HEK293 (cell line): ENCODE data around the gene POFUT2.

Source experiments
- CTCF ChIA-PET: fragments of 350-600 bp; formaldehyde crosslinking; extraction: SDS; loops from one replicate; lab custom pipeline; 2021; ENCODE audit warnings: antibody characterized with exemption; lab: Yijun Ruan, JAX
- POLR2A ChIA-PET: fragments of 300-600 bp; formaldehyde crosslinking; extraction: SDS; loops from one replicate; lab custom pipeline; 2020; ENCODE audit warnings: antibody characterized with exemption, inconsistent platforms; lab: Yijun Ruan, JAX
- H3K27ac ChIP-seq: fragments of 200-500 bp; sonication (Bioruptor generic); 2 replicates; pipeline ENCODE4 v1.5.1; 2014; ENCODE audit warnings: low read depth, low read length, control low read depth, inconsistent platforms; ENCODE audit errors: extremely low read depth
- H3K36me3 ChIP-seq, 2 experiments: fragments of 200-500 bp in 1 of 2; sonication (Bioruptor generic) in 1 of 2; 1 replicate in 1 of 2; 2 replicates in 1 of 2; pipeline ENCODE4 v1.5.1; 2014 to 2017; ENCODE audit warnings: inconsistent platforms in 2 of 2, low read length in 2 of 2; ENCODE audit not compliant: control insufficient read depth in 2 of 2, insufficient read depth in 1 of 2
- H3K4me1 ChIP-seq: fragments of 200-500 bp; sonication (Bioruptor generic); 2 replicates; pipeline ENCODE4 v1.5.1; 2014; ENCODE audit warnings: mild to moderate bottlenecking, low read length, inconsistent platforms; ENCODE audit not compliant: control insufficient read depth, insufficient read depth
- H3K4me3 ChIP-seq: 2 replicates; pipeline ENCODE4 v1.5.1; 2011; ENCODE audit warnings: low read depth, mild to moderate bottlenecking, control low read depth, low read length, moderate library complexity
- H3K9me3 ChIP-seq: fragments of 200-500 bp; sonication (Bioruptor generic); 2 replicates; pipeline ENCODE4 v1.5.1; 2014; ENCODE audit warnings: low read depth, low read length, inconsistent platforms; ENCODE audit not compliant: control insufficient read depth, insufficient read depth
- AEBP2 ChIP-seq: fragments of 450-650 bp; formaldehyde crosslinking; IDR thresholded peaks from 2 replicates; pipeline ENCODE4 v1.5.1; 2016; ENCODE audit warnings: missing biosample characterization, missing genetic modification characterization, borderline replicate concordance
- EGR2 ChIP-seq: fragments of 450-650 bp; formaldehyde crosslinking; IDR thresholded peaks from 2 replicates; pipeline ENCODE4 v1.5.1; 2016; ENCODE audit warnings: low read depth, missing biosample characterization, missing genetic modification characterization
- HOXC10 ChIP-seq: sonication (generic); formaldehyde crosslinking; IDR thresholded peaks from 2 replicates; pipeline ENCODE4 v1.8.1; 2023; ENCODE audit warnings: mild to moderate bottlenecking, missing genetic modification reagents
- KLF10 ChIP-seq: fragments of 450-650 bp; IDR thresholded peaks from 2 replicates; pipeline ENCODE4 v1.5.1; 2018; ENCODE audit warnings: missing biosample characterization, mild to moderate bottlenecking, missing genetic modification characterization
- OVOL3 ChIP-seq: fragments of 450-650 bp; formaldehyde crosslinking; IDR thresholded peaks from 2 replicates; pipeline ENCODE4 v1.5.1; 2016; ENCODE audit warnings: missing biosample characterization, missing genetic modification characterization
- PATZ1 ChIP-seq: fragments of 450-650 bp; formaldehyde crosslinking; IDR thresholded peaks from 2 replicates; pipeline ENCODE4 v1.5.1; 2016; ENCODE audit warnings: missing biosample characterization, missing genetic modification characterization
- PRDM1 ChIP-seq: fragments of 450-650 bp; formaldehyde crosslinking; IDR thresholded peaks from 2 replicates; pipeline ENCODE4; 2016; ENCODE audit warnings: missing biosample characterization, missing genetic modification characterization
- SP7 ChIP-seq: fragments of 450-650 bp; formaldehyde crosslinking; IDR thresholded peaks from 2 replicates; pipeline ENCODE4 v1.5.1; 2016; ENCODE audit warnings: missing biosample characterization, missing genetic modification characterization
- ZBTB49 ChIP-seq: fragments of 450-650 bp; formaldehyde crosslinking; IDR thresholded peaks from 2 replicates; pipeline ENCODE4 v1.5.1; 2016; ENCODE audit warnings: missing biosample characterization, missing genetic modification characterization, low read depth
- ZEB2 ChIP-seq: fragments of 450-650 bp; formaldehyde crosslinking; IDR thresholded peaks from 2 replicates; pipeline ENCODE4 v1.5.1; 2016; ENCODE audit warnings: missing biosample characterization, missing genetic modification characterization
- ZNF223 ChIP-seq: fragments of 450-650 bp; formaldehyde crosslinking; IDR thresholded peaks from 2 replicates; pipeline ENCODE4 v1.5.1; 2016; ENCODE audit warnings: missing biosample characterization, missing genetic modification characterization
- ZNF311 ChIP-seq: fragments of 450-650 bp; formaldehyde crosslinking; IDR thresholded peaks from 2 replicates; pipeline ENCODE4 v1.5.1; 2017; ENCODE audit warnings: missing biosample characterization, missing genetic modification characterization, borderline replicate concordance
- ZNF335 ChIP-seq: fragments of 450-650 bp; formaldehyde crosslinking; conservative IDR thresholded peaks from 2 replicates; pipeline ENCODE4 v1.5.1; 2016; ENCODE audit warnings: missing biosample characterization, missing genetic modification characterization
- ZNF394 ChIP-seq: fragments of 450-650 bp; formaldehyde crosslinking; IDR thresholded peaks from 2 replicates; pipeline ENCODE4 v1.5.1; 2016; ENCODE audit warnings: missing biosample characterization, missing genetic modification characterization, mild to moderate bottlenecking, moderate library complexity, borderline replicate concordance
- ZNF416 ChIP-seq: fragments of 450-650 bp; formaldehyde crosslinking; IDR thresholded peaks from 2 replicates; pipeline ENCODE4 v1.5.1; 2016; ENCODE audit warnings: missing biosample characterization, missing genetic modification characterization
- ZNF449 ChIP-seq: fragments of 450-650 bp; formaldehyde crosslinking; IDR thresholded peaks from 2 replicates; pipeline ENCODE4 v1.5.1; 2017; ENCODE audit warnings: missing biosample characterization, mild to moderate bottlenecking, missing genetic modification characterization, moderate library complexity
- ZNF561 ChIP-seq: fragments of 450-650 bp; IDR thresholded peaks from 2 replicates; pipeline ENCODE4 v1.5.1; 2018; ENCODE audit warnings: missing biosample characterization, missing genetic modification characterization, borderline replicate concordance
- ZNF639 ChIP-seq: fragments of 450-650 bp; formaldehyde crosslinking; IDR thresholded peaks from 2 replicates; pipeline ENCODE4 v1.5.1; 2016; ENCODE audit warnings: missing biosample characterization, missing genetic modification characterization
- ZNF777 ChIP-seq: fragments of 450-650 bp; formaldehyde crosslinking; IDR thresholded peaks from 2 replicates; pipeline ENCODE4 v1.5.1; 2017; ENCODE audit warnings: missing biosample characterization, missing genetic modification characterization, borderline replicate concordance
- ZNF792 ChIP-seq: fragments of 450-650 bp; formaldehyde crosslinking; IDR thresholded peaks from 2 replicates; pipeline ENCODE4 v1.5.1; 2016; ENCODE audit warnings: missing biosample characterization, missing genetic modification characterization
- ZSCAN5A ChIP-seq: fragments of 450-650 bp; formaldehyde crosslinking; IDR thresholded peaks from 2 replicates; pipeline ENCODE4 v1.5.1; 2016; ENCODE audit warnings: missing biosample characterization, missing genetic modification characterization

POFUT2 gene

GRCh38 chr21:45292399-45293219, 4.9 kb upstream of the POFUT2 start (continued):
- no peak for TF ChIP-seq ZNF223 (tag by site-specific recombination)
- peak; percentile 65 for TF ChIP-seq ZNF394 (tag by site-specific recombination)
- peak; percentile 47 for TF ChIP-seq SP7 (tag by site-specific recombination)
- no peak for TF ChIP-seq KLF10 (tag by site-specific recombination)
- TF ChIP-seq ZNF416 (tag by site-specific recombination): no peak
- no peak for TF ChIP-seq ZNF777 (tag by site-specific recombination)
- peak; percentile 96 for TF ChIP-seq PATZ1 (tag by site-specific recombination)
- no peak for TF ChIP-seq ZSCAN5A

GRCh38 chr21:45291613-45292398, 4.1 kb upstream of the POFUT2 start:
- Histone ChIP-seq H3K9me3 (no peaks in the 10 kb centered on the region), H3K27ac (no peak overlapping the region), H3K4me1 (no peaks in the 10 kb centered on the region; the same call in 1 of the 2 replicates), H3K4me3 (no peak overlapping the region), H3K36me3 (peaks cover 0 to 15% of the 10 kb centered on the region in 2 experiments; a peak in 2 of 3 replicates)
- ChIA-PET CTCF (interaction anchor here (0.6 to 4.8 kb wide), 21 partner anchors 12 to 406 kb away, joined by 3 to 52 read pairs (median 4); no protein-coding TSS in a partner anchor), POLR2A (interaction anchor here (0.5 to 1.3 kb wide), 4 partner anchors 17 to 403 kb away, joined by 4 to 7 read pairs (median 5); no protein-coding TSS in a partner anchor)
- TF ChIP-seq ZEB2: no peak
- no peak for TF ChIP-seq ZSCAN5A
- TF ChIP-seq ZNF639 (tag by site-specific recombination): no peak
- TF ChIP-seq ZNF311 (tag by site-specific recombination): no peak
- TF ChIP-seq OVOL3 (tag by site-specific recombination): no peak
- TF ChIP-seq ZNF223 (tag by site-specific recombination): no peak
- no peak for TF ChIP-seq ZNF449 (tag by site-specific recombination)
- TF ChIP-seq ZBTB49: no peak
- no peak for TF ChIP-seq ZNF561
- TF ChIP-seq ZNF335: no peak
- no peak for TF ChIP-seq EGR2
- no peak for TF ChIP-seq HOXC10
- no peak for TF ChIP-seq PRDM1 (tag by site-specific recombination)
- no peak for TF ChIP-seq AEBP2
- no peak for TF ChIP-seq ZNF792
